B cell (primary cell): Measurements from ENCODE around the gene PTPN5. TPM values are rescaled to one million over a fixed set of nuclear protein-coding genes. Genes with fewer than 3 reads are reported as not detected.

Experiments
- ATAC-seq: fragments of 200-7000 bp; cut with Tn5 transposase; one replicate; pipeline ENCODE4 v1.10.0; 2021; ENCODE audit warnings: low read depth, mild to moderate bottlenecking, moderate number of reproducible peaks, moderate library complexity
- CTCF ChIA-PET: fragments of 350-600 bp; sonication (Branson Sonifier 250); formaldehyde crosslinking; loops from one replicate; lab custom pipeline; 2021; ENCODE audit warnings: antibody characterized with exemption, inconsistent platforms; lab: Charles Lee
- POLR2A ChIA-PET: fragments of 350-600 bp; sonication (Branson Sonifier 250); formaldehyde crosslinking; loops from one replicate; lab custom pipeline; 2021; ENCODE audit warnings: antibody characterized with exemption; lab: Charles Lee
- DNase-seq: peaks from one replicate; pipeline ENCODE4 v3.0.0; 2013
- H2AFZ ChIP-seq: 2 replicates; pipeline ENCODE4 v1.6.1; 2012; ENCODE audit warnings: mild to moderate bottlenecking, low read depth, low read length; ENCODE audit not compliant: insufficient read depth, poor library complexity, severe bottlenecking
- H3K27ac ChIP-seq, 2 donors: 1 replicate in 1 of 2; 2 replicates in 1 of 2; pipeline ENCODE4 v1.5.1; 2012 to 2013; ENCODE audit warnings: low read length in 2 of 2, mild to moderate bottlenecking in 2 of 2, moderate library complexity in 1 of 2
- H3K27me3 ChIP-seq, 4 experiments: fragments of 200-600 bp in 1 of 4; sonication (generic) in 1 of 4; replicated peaks in 1 of 4; 1 replicate in 2 of 4; 2 replicates in 2 of 4; pipeline versions ENCODE4 v1.6.1 to v1.7.0; 2013 to 2016; ENCODE audit warnings: low read length in 3 of 4, mild to moderate bottlenecking in 2 of 4, mixed read lengths in 1 of 4, moderate library complexity in 1 of 4; ENCODE audit not compliant: insufficient read depth in 4 of 4, control insufficient read depth in 3 of 4; ENCODE audit errors: control extremely low read depth in 1 of 4
- H3K36me3 ChIP-seq, 2 experiments: replicated peaks in 1 of 2; 1 replicate in 1 of 2; 2 replicates in 1 of 2; pipeline versions ENCODE4 v1.6.1 to v1.7.1; 2013; ENCODE audit warnings: low read length in 1 of 2; ENCODE audit not compliant: insufficient read depth in 2 of 2, control insufficient read depth in 1 of 2; ENCODE audit errors: control extremely low read depth in 1 of 2, extremely low read depth in 1 of 2
- H3K4me1 ChIP-seq, 2 donors: fragments of 200-600 bp in 1 of 2; sonication (generic) in 1 of 2; 1 replicate in 1 of 2; 2 replicates in 1 of 2; pipeline versions ENCODE4 v1.5.1 to v1.6.1; 2013 to 2017; ENCODE audit warnings: low read length in 2 of 2; ENCODE audit not compliant: control insufficient read depth in 2 of 2, insufficient read depth in 2 of 2
- H3K4me2 ChIP-seq: replicated peaks from 2 replicates; pipeline ENCODE3; 2012; ENCODE audit warnings: mild to moderate bottlenecking, low read depth, low read length; ENCODE audit not compliant: poor library complexity, severe bottlenecking
- H3K4me3 ChIP-seq, 5 experiments: fragments of 200-600 bp in 1 of 5; sonication (generic) in 1 of 5; 1 replicate in 3 of 5; 2 replicates in 2 of 5; pipeline versions ENCODE4 v1.5.1 to v1.7.0; 2011 to 2016; ENCODE audit warnings: low read length in 4 of 5, mild to moderate bottlenecking in 4 of 5, low read depth in 2 of 5, control low read depth in 1 of 5, moderate library complexity in 1 of 5; ENCODE audit not compliant: insufficient read depth in 1 of 5; ENCODE audit errors: control extremely low read depth in 1 of 5, extremely low read depth in 1 of 5
- H3K79me2 ChIP-seq: fragments of 200-600 bp; sonication (generic); one replicate; pipeline ENCODE4 v1.6.0; 2016; ENCODE audit warnings: low read length; ENCODE audit not compliant: control insufficient read depth, insufficient read depth
- H3K9ac ChIP-seq: fragments of 200-600 bp; sonication (generic); 2 replicates; pipeline ENCODE4 v1.6.1; 2017; ENCODE audit warnings: mild to moderate bottlenecking, low read length, moderate library complexity
- H3K9me3 ChIP-seq, 3 donors: one replicate each; pipeline versions ENCODE4 v1.6.1 to v1.7.1; 2013; ENCODE audit warnings: low read length in 2 of 3; ENCODE audit not compliant: control insufficient read depth in 2 of 3, insufficient read depth in 1 of 3; ENCODE audit errors: control extremely low read depth in 1 of 3
- H4K20me1 ChIP-seq: 2 replicates; pipeline ENCODE4 v1.6.0; 2012; ENCODE audit warnings: mild to moderate bottlenecking, low read length; ENCODE audit not compliant: insufficient read depth, control insufficient read depth, poor library complexity, severe bottlenecking
- H3K27ac Mint-ChIP-seq: one replicate; pipeline ENCODE4 v1.8.0; 2021; ENCODE audit warnings: mixed read lengths
- H3K27me3 Mint-ChIP-seq: one replicate; pipeline ENCODE4 v1.8.0; 2021; ENCODE audit warnings: mixed read lengths
- H3K4me1 Mint-ChIP-seq: one replicate; pipeline ENCODE4 v1.8.0; 2021; ENCODE audit warnings: mixed read lengths
- H3K4me3 Mint-ChIP-seq: one replicate; pipeline ENCODE4 v1.8.0; 2021; ENCODE audit warnings: mixed read lengths
- H3K9me3 Mint-ChIP-seq: one replicate; pipeline ENCODE4 v1.8.0; 2022; ENCODE audit warnings: mixed read lengths; ENCODE audit not compliant: insufficient read depth
- EZH2 ChIP-seq: IDR thresholded peaks from 2 replicates; pipeline ENCODE4 v1.6.1; 2012; ENCODE audit warnings: borderline replicate concordance, low read depth, mild to moderate bottlenecking, moderate library complexity, low read length; ENCODE audit not compliant: insufficient read depth, poor library complexity, severe bottlenecking
- WGBS: methylation state at CpG from one replicate; pipeline ENCODE4 v1.1.5; 2013; ENCODE audit warnings: missing lambda C conversion rate; ENCODE audit not compliant: insufficient coverage; 5-methylcytosine and 5-hydroxymethylcytosine counted together
- intact Hi-C: fragments of 100-400 bp; cut with micrococcal nuclease; formaldehyde crosslinking; loops from one replicate; pipeline ENCODE4 v1.10.0; 2022
- polyA plus RNA-seq: library from polyadenylated mRNA; depleted of rRNA; stranded (reverse); fragments of >200 nt; gene quantifications from 2 replicates; pipeline ENCODE4 v1.2.3, GENCODE V29; 2012
- total RNA-seq, 2 donors: library from RNA; stranded (reverse); fragments of 120-200 nt in 1 of 2; gene quantifications; 1 replicate in 1 of 2; 2 replicates in 1 of 2; pipeline versions ENCODE4 v1.2.3 to v1.2.4, GENCODE V29; 2013 to 2022
- TF ChIP-seq, protein P1 (sequence below): fragments of 200-600 bp; IDR thresholded peaks from one replicate; pipeline ENCODE4 v1.8.0; 2022; ENCODE audit warnings: antibody characterized with exemption, mild to moderate bottlenecking

PTPN5 gene
- total and polyA plus RNA-seq, 2 donors (not counting 1 experiment from before 2014, with no cell fraction given), result not detected

GRCh38 chr11:18769802-18770456 is 21.7 kb downstream of the PTPN5 start:
- no peaks in the 10 kb centered on the region for H3K9me3 Mint-ChIP-seq
- H3K4me3 Mint-ChIP-seq, result no peak overlapping the region
- no peak for DNase-seq
- no peak overlapping the region for H3K27ac Mint-ChIP-seq
- Histone ChIP-seq H3K27ac (no peak overlapping the region), H3K79me2 (no peaks in the 10 kb centered on the region), H4K20me1 (no peaks in the 10 kb centered on the region), H3K9me3 (no peaks in the 10 kb centered on the region), H3K9ac (no peak overlapping the region), H2AFZ (no peak overlapping the region), H3K4me3 (no peak overlapping the region), H3K36me3 (no peaks in the 10 kb centered on the region), H3K4me1 (no peaks in the 10 kb centered on the region), H3K4me2 (no peak overlapping the region), H3K27me3 (peaks cover 0 to 5% (median 0%) of the 10 kb centered on the region in 4 experiments)
- TF ChIP-seq, protein P1, sequence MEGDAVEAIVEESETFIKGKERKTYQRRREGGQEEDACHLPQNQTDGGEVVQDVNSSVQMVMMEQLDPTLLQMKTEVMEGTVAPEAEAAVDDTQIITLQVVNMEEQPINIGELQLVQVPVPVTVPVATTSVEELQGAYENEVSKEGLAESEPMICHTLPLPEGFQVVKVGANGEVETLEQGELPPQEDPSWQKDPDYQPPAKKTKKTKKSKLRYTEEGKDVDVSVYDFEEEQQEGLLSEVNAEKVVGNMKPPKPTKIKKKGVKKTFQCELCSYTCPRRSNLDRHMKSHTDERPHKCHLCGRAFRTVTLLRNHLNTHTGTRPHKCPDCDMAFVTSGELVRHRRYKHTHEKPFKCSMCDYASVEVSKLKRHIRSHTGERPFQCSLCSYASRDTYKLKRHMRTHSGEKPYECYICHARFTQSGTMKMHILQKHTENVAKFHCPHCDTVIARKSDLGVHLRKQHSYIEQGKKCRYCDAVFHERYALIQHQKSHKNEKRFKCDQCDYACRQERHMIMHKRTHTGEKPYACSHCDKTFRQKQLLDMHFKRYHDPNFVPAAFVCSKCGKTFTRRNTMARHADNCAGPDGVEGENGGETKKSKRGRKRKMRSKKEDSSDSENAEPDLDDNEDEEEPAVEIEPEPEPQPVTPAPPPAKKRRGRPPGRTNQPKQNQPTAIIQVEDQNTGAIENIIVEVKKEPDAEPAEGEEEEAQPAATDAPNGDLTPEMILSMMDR, result no peak
- intact Hi-C loops, result no loop called here
- CTCF ChIA-PET, result no interaction called here
- peaks cover 2% of the 10 kb centered on the region for H3K4me1 Mint-ChIP-seq
- H3K27me3 Mint-ChIP-seq, result peaks cover 27% of the 10 kb centered on the region
- POLR2A ChIA-PET, result no interaction called here
- no peak for ATAC-seq
- WGBS, result 21% methylated on average over 2 of the region's 8 CpGs

DNA sequence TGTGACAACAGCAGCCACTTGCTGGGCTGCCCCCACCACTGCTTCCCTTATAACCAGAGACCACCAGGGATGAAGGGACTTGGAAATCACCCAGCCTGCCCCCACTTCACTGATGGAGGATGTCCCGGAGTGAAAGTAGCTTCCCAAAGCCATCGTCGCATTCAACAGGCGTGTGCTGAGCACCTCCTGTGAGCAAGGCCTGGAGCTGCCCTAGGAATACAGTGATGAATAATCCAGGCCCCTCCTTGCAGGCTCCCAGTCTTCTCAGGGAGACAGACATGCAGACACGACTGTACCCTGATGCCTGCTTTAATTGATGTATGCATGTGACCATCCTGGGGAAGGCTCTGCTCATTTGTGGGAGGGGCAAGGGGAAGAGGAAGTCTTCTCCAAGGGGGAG is 22.6 kb downstream of the PTPN5 start:
- Histone ChIP-seq H3K4me2 (no peak overlapping the region), H3K9ac (no peak overlapping the region), H3K9me3 (no peaks in the 10 kb centered on the region), H3K27me3 (peaks cover 0 to 5% (median 0%) of the 10 kb centered on the region in 4 experiments), H4K20me1 (no peaks in the 10 kb centered on the region), H3K36me3 (no peaks in the 10 kb centered on the region), H3K4me3 (no peak overlapping the region), H3K4me1 (no peaks in the 10 kb centered on the region), H3K27ac (no peak overlapping the region), H3K79me2 (no peaks in the 10 kb centered on the region), H2AFZ (no peak overlapping the region)
- no peak overlapping the region for H3K27ac Mint-ChIP-seq
- DNase-seq (no peak), ATAC-seq (no peak)
- H3K27me3 Mint-ChIP-seq, result peaks cover 32% of the 10 kb centered on the region
- ChIA-PET POLR2A (no interaction called here), CTCF (interaction anchor here (1.9 kb wide), 1 partner anchor 11 kb away, joined by 7 read pairs; no protein-coding TSS in a partner anchor)
- intact Hi-C loops, result no loop called here
- H3K9me3 Mint-ChIP-seq, result no peaks in the 10 kb centered on the region
- WGBS, result 90% methylated on average over 5 of the region's 5 CpGs
- H3K4me3 Mint-ChIP-seq, result no peak overlapping the region
- no peak for TF ChIP-seq EZH2
- TF ChIP-seq, protein P1, result no peak
- peaks cover 5% of the 10 kb centered on the region for H3K4me1 Mint-ChIP-seq
